GM12865 (cell line): ENCODE results near the gene C11orf91.
A peak's percentile ranks its signal among the peaks of the same experiment; 100 is the strongest.
"Not testable (repeated sequence)": the region's sequence is repeated elsewhere in the genome, so short reads cannot be mapped to it uniquely, and the experiment has no call there.

Experiments used
- DNase-seq: peaks from one replicate; pipeline ENCODE4 v3.0.0; 2010; ENCODE audit warnings: low read depth
- H3K4me3 ChIP-seq: 2 replicates; pipeline ENCODE4 v1.5.1; 2011; ENCODE audit warnings: mild to moderate bottlenecking, low read depth, low read length, control low read depth
- CTCF ChIP-seq: IDR thresholded peaks from 2 replicates; pipeline ENCODE4 v1.5.1; 2011; ENCODE audit warnings: low read length, control low read depth, low read depth, inconsistent platforms; ENCODE audit not compliant: insufficient read depth; ENCODE audit errors: missing control alignments

C11orf91 gene

GRCh38 chr11:33736148-33736812, 35.7 kb upstream of the C11orf91 start, which contains the start of gene CD59:
CD59 (minus strand) TSS chr11:33736423; CDS start chr11:33722445, 13,978 bp downstream.
- H3K4me3 ChIP-seq, result peak within 1 kb of the TSS; percentile 94
- TF ChIP-seq CTCF, result no peak
- DNase-seq, result peak; percentile 91

GRCh38 chr11:33735271-33736147, 34.9 kb upstream of the C11orf91 start:
- DNase-seq, result peak; percentile 85
- H3K4me3 ChIP-seq, result peak overlapping the region; percentile 94
- no peak for TF ChIP-seq CTCF

- H3K4me3 ChIP-seq, result peak overlapping the region; percentile 94
- DNase-seq, result no peak
- no peak for TF ChIP-seq CTCF
These were observed 34.0 kb upstream of the C11orf91 start for GRCh38 chr11:33734441-33735270.

GRCh38 chr11:33733980-33734379, 33.4 kb upstream of the C11orf91 start:
- H3K4me3 ChIP-seq, result no peak overlapping the region
- TF ChIP-seq CTCF, result no peak
- no peak for DNase-seq

- no peak overlapping the region for H3K4me3 ChIP-seq
- TF ChIP-seq CTCF, result no peak
- DNase-seq, result peak; percentile 42
These were observed 31.3 kb upstream of the C11orf91 start for GRCh38 chr11:33731723-33732531.

GRCh38 chr11:33730716-33731115, 30.1 kb upstream of the C11orf91 start:
- TF ChIP-seq CTCF, result no peak
- H3K4me3 ChIP-seq, result no peak overlapping the region
- no peak for DNase-seq

- H3K4me3 ChIP-seq, result not testable (repeated sequence)
These were observed 28.5 kb upstream of the C11orf91 start for GRCh38 chr11:33729072-33729664.

GRCh38 chr11:33727539-33727938, 26.9 kb upstream of the C11orf91 start:
- DNase-seq, H3K4me3 ChIP-seq: not testable (repeated sequence)

More at GRCh38 chr11:33729072-33729664, 28.5 kb upstream of the C11orf91 start:
- not testable (repeated sequence) for DNase-seq
